NCI-H128 (cell line): ENCODE data around the gene KIF26B.
"Not testable (repeated sequence)": the region's sequence is repeated elsewhere in the genome, so short reads cannot be mapped to it uniquely, and the experiment has no call there.

Experiments
- DNase-seq: peaks from one replicate; lab custom pipeline; 2025; ENCODE audit not compliant: unreplicated experiment; lab: John Stamatoyannopoulos, UW

The KIF26B gene

GRCh38 chr1:245380790-245381535 is 226.2 kb downstream of the KIF26B start:
- no peak for DNase-seq

GRCh38 chr1:245382981-245383380 is 228.2 kb downstream of the KIF26B start:
- no peak for DNase-seq

GRCh38 chr1:245383396-245384330 is 228.9 kb downstream of the KIF26B start:
- no peak for DNase-seq

GRCh38 chr1:245386297-245386971 is 231.6 kb downstream of the KIF26B start:
- no peak for DNase-seq

- DNase-seq: no peak
Observed at GRCh38 chr1:245388687-245389086, 233.9 kb downstream of the KIF26B start.

GRCh38 chr1:245389873-245390272 is 235.1 kb downstream of the KIF26B start:
- DNase-seq: no peak

GRCh38 chr1:245390975-245391374 is 236.2 kb downstream of the KIF26B start:
- DNase-seq: no peak

GRCh38 chr1:245393694-245394093 is 238.9 kb downstream of the KIF26B start:
- no peak for DNase-seq

- DNase-seq: no peak
Observed at GRCh38 chr1:245395680-245396079, 240.9 kb downstream of the KIF26B start.

- no peak for DNase-seq
Observed at GRCh38 chr1:245396615-245397014, 241.8 kb downstream of the KIF26B start.

- DNase-seq: no peak
Observed at GRCh38 chr1:245397771-245398170, 243.0 kb downstream of the KIF26B start.

GRCh38 chr1:245398180-245398579 is 243.4 kb downstream of the KIF26B start:
- no peak for DNase-seq

GRCh38 chr1:245401881-245402587 is 247.2 kb downstream of the KIF26B start:
- no peak for DNase-seq

- DNase-seq: not testable (repeated sequence)
Observed at GRCh38 chr1:245402998-245403397, 248.2 kb downstream of the KIF26B start.

GRCh38 chr1:245404527-245404926 is 249.7 kb downstream of the KIF26B start:
- no peak for DNase-seq

- no peak for DNase-seq
Observed at GRCh38 chr1:245404952-245405351, 250.2 kb downstream of the KIF26B start.

GRCh38 chr1:245406426-245406825 is 251.6 kb downstream of the KIF26B start:
- DNase-seq: no peak

GRCh38 chr1:245407983-245408382 is 253.2 kb downstream of the KIF26B start:
- no peak for DNase-seq

GRCh38 chr1:245409341-245410195 is 254.8 kb downstream of the KIF26B start:
- DNase-seq: no peak
